SK-N-SH (cell line): ENCODE results near the gene PRKD2. TPM values are rescaled to one million over a fixed set of nuclear protein-coding genes. Genes with fewer than 3 reads are reported as not detected.
A peak's percentile ranks its signal among the peaks of the same experiment; 100 is the strongest.

Experiments
- CTCF ChIA-PET: fragments of 300-600, 350-600 bp; formaldehyde crosslinking; extraction: SDS; loops from one replicate; lab custom pipeline; 2021; lab: Yijun Ruan, JAX
- POLR2A ChIA-PET: fragments of 350-600 bp; sonication (Branson Sonifier 250); formaldehyde crosslinking; extraction: SDS; loops from one replicate; lab custom pipeline; 2020; ENCODE audit warnings: antibody characterized with exemption, inconsistent platforms; lab: Yijun Ruan, JAX
- DNase-seq: peaks from one replicate; pipeline ENCODE4 v3.0.0; 2012
- H2AFZ ChIP-seq: fragments of 200-600 bp; sonication (generic); 2 replicates; pipeline ENCODE4 v1.8.1; 2016; ENCODE audit warnings: antibody characterized with exemption, mild to moderate bottlenecking, low read depth
- H3F3A ChIP-seq: fragments of 200-600 bp; sonication (generic); replicated peaks from 2 replicates; pipeline ENCODE3; 2016; ENCODE audit warnings: antibody characterized with exemption, mild to moderate bottlenecking; ENCODE audit not compliant: insufficient read depth
- H3K27ac ChIP-seq, 2 experiments: fragments of 200-500 bp in 1 of 2; fragments of 200-600 bp in 1 of 2; sonication (Bioruptor generic) in 1 of 2; sonication (generic), shearing (Covaris generic) in 1 of 2; 2 replicates each; pipeline versions ENCODE4 v1.5.1 to v1.6.1; 2014 to 2016; ENCODE audit warnings: low read depth in 2 of 2, inconsistent platforms in 1 of 2, low read length in 1 of 2, mild to moderate bottlenecking in 1 of 2, mixed read lengths in 1 of 2
- H3K27me3 ChIP-seq: fragments of 200-600 bp; sonication (generic), shearing (Covaris generic); 2 replicates; pipeline ENCODE4 v1.6.1; 2016; ENCODE audit warnings: mixed run types; ENCODE audit not compliant: insufficient read depth
- H3K36me3 ChIP-seq, 2 experiments: fragments of 200-500 bp in 1 of 2; fragments of 200-600 bp in 1 of 2; sonication (Bioruptor generic) in 1 of 2; sonication (generic) in 1 of 2; replicated peaks in 1 of 2; 2 replicates each; pipeline versions ENCODE3 to v1.5.1; 2014 to 2016; ENCODE audit warnings: low read length in 1 of 2, mild to moderate bottlenecking in 1 of 2; ENCODE audit not compliant: insufficient read depth in 2 of 2, control insufficient read depth in 1 of 2
- H3K4me1 ChIP-seq, 2 experiments: fragments of 200-500 bp in 1 of 2; fragments of 200-600 bp in 1 of 2; sonication (Bioruptor generic) in 1 of 2; sonication (generic), shearing (Covaris generic) in 1 of 2; 2 replicates each; pipeline versions ENCODE4 v1.5.1 to v1.6.1; 2014 to 2016; ENCODE audit warnings: low read depth in 1 of 2, low read length in 1 of 2, mixed run types in 1 of 2; ENCODE audit not compliant: insufficient read depth in 2 of 2, control insufficient read depth in 1 of 2
- H3K4me2 ChIP-seq: fragments of 200-600 bp; sonication (generic), shearing (Covaris generic); 2 replicates; pipeline ENCODE4 v1.6.1; 2017; ENCODE audit warnings: mixed run types
- H3K4me3 ChIP-seq, 2 experiments: fragments of 200-500 bp in 1 of 2; fragments of 200-600 bp in 1 of 2; sonication (Bioruptor generic) in 1 of 2; sonication (generic), shearing (Covaris generic) in 1 of 2; 2 replicates each; pipeline versions ENCODE4 v1.5.1 to v1.8.1; 2014 to 2016; ENCODE audit warnings: low read depth in 2 of 2, inconsistent platforms in 1 of 2, low read length in 1 of 2, mild to moderate bottlenecking in 1 of 2, mixed read lengths in 1 of 2, moderate library complexity in 1 of 2
- H3K79me2 ChIP-seq: fragments of 200-600 bp; sonication (generic); 2 replicates; pipeline ENCODE4 v1.8.1; 2017; ENCODE audit warnings: mild to moderate bottlenecking; ENCODE audit not compliant: insufficient read depth
- H3K9ac ChIP-seq: fragments of 200-600 bp; sonication (generic); 2 replicates; pipeline ENCODE4 v1.6.1; 2017; ENCODE audit warnings: mixed run types
- H3K9me2 ChIP-seq: fragments of 200-600 bp; sonication (generic); 2 replicates; pipeline ENCODE4 v1.6.1; 2017; ENCODE audit warnings: mixed run types
- H3K9me3 ChIP-seq: fragments of 200-600 bp; sonication (generic); 2 replicates; pipeline ENCODE4 v1.6.1; 2017; ENCODE audit warnings: mixed run types, mild to moderate bottlenecking, moderate library complexity
- H4K20me1 ChIP-seq: fragments of 200-600 bp; sonication (generic); 2 replicates; pipeline ENCODE4 v1.6.1; 2017; ENCODE audit warnings: mild to moderate bottlenecking, mixed run types; ENCODE audit not compliant: insufficient read depth
- CHD2 ChIP-seq: fragments of 150-350 bp; IDR thresholded peaks from 2 replicates; pipeline ENCODE4 v1.6.1; 2018; ENCODE audit warnings: low read length; ENCODE audit not compliant: partially characterized antibody
- CTCF ChIP-seq: fragments of 200-600 bp; sonication (generic); IDR thresholded peaks from 2 replicates; pipeline ENCODE4 v1.6.1; 2017; ENCODE audit warnings: antibody characterized with exemption, mild to moderate bottlenecking, moderate library complexity
- ELF1 ChIP-seq: IDR thresholded peaks from 2 replicates; pipeline ENCODE4 v1.4.0; 2012
- EP300 ChIP-seq, 2 experiments: IDR thresholded peaks; 2 replicates each; pipeline versions ENCODE4 v1.4.0 to v1.6.1; 2012; ENCODE audit warnings: borderline replicate concordance in 1 of 2, low read depth in 1 of 2, low read length in 1 of 2
- EZH2phosphoT487 ChIP-seq: fragments of 200-600 bp; sonication (generic); IDR thresholded peaks from 2 replicates; pipeline ENCODE4 v1.6.1; 2017; ENCODE audit warnings: low read depth, mixed run types, mild to moderate bottlenecking, antibody characterized with exemption, moderate library complexity, borderline replicate concordance
- FOSL2 ChIP-seq: IDR thresholded peaks from 2 replicates; pipeline ENCODE4 v1.4.0; 2012; ENCODE audit warnings: low read depth, mild to moderate bottlenecking, moderate library complexity, borderline replicate concordance
- FOXJ3 ChIP-seq: sonication (generic); formaldehyde crosslinking; IDR thresholded peaks from 2 replicates; pipeline ENCODE4 v1.5.1; 2020; ENCODE audit warnings: mild to moderate bottlenecking, missing genetic modification reagents
- GATA2 ChIP-seq: sonication (generic); formaldehyde crosslinking; IDR thresholded peaks from 2 replicates; pipeline ENCODE4 v1.5.0; 2020; ENCODE audit warnings: mild to moderate bottlenecking, missing genetic modification reagents
- IRF3 ChIP-seq: fragments of 150-350 bp; IDR thresholded peaks from 2 replicates; pipeline ENCODE4 v1.6.1; 2016; ENCODE audit warnings: mild to moderate bottlenecking, low read depth, low read length
- JUND ChIP-seq: IDR thresholded peaks from 2 replicates; pipeline ENCODE4 v1.4.0; 2012
- MEF2A ChIP-seq: IDR thresholded peaks from 2 replicates; pipeline ENCODE4 v1.4.0; 2012; ENCODE audit warnings: low read depth, borderline replicate concordance
- NRF1 ChIP-seq: IDR thresholded peaks from 2 replicates; pipeline ENCODE4 v1.6.1; 2012; ENCODE audit warnings: low read depth, mild to moderate bottlenecking, low read length
- POLR2AphosphoS5 ChIP-seq: IDR thresholded peaks from 2 replicates; pipeline ENCODE4 v1.6.1; 2012; ENCODE audit warnings: low read depth, low read length
- RCOR1 ChIP-seq: fragments of 150-350 bp; IDR thresholded peaks from 2 replicates; pipeline ENCODE4 v1.6.1; 2017; ENCODE audit warnings: antibody characterized with exemption, low read length
- REST ChIP-seq: IDR thresholded peaks from 2 replicates; pipeline ENCODE4 v1.6.1; 2012; ENCODE audit warnings: mild to moderate bottlenecking, low read depth, low read length, moderate library complexity
- RXRA ChIP-seq: IDR thresholded peaks from 2 replicates; pipeline ENCODE4 v1.4.0; 2012; ENCODE audit warnings: low read depth, mild to moderate bottlenecking, borderline replicate concordance
- SIN3A ChIP-seq: IDR thresholded peaks from 2 replicates; pipeline ENCODE4 v1.6.1; 2012; ENCODE audit warnings: low read depth, mild to moderate bottlenecking, low read length, moderate library complexity, borderline replicate concordance
- TAF1 ChIP-seq: IDR thresholded peaks from 2 replicates; pipeline ENCODE4 v1.6.1; 2012; ENCODE audit warnings: low read depth, mild to moderate bottlenecking, low read length, moderate library complexity, borderline replicate concordance
- TCF12 ChIP-seq: IDR thresholded peaks from 2 replicates; pipeline ENCODE4 v1.4.0; 2012
- USF1 ChIP-seq: IDR thresholded peaks from 2 replicates; pipeline ENCODE4 v1.4.0; 2012; ENCODE audit warnings: low read depth, borderline replicate concordance
- YY1 ChIP-seq: IDR thresholded peaks from 2 replicates; pipeline ENCODE4 v1.4.0; 2012; ENCODE audit warnings: low read depth, mild to moderate bottlenecking
- ZBTB33 ChIP-seq: IDR thresholded peaks from 2 replicates; pipeline ENCODE4 v1.4.0; 2012; ENCODE audit warnings: low read depth, borderline replicate concordance
- WGBS: methylation state at CpG from one replicate; pipeline ENCODE4 v1.1.6; 2017; ENCODE audit warnings: low lambda C conversion rate; 5-methylcytosine and 5-hydroxymethylcytosine counted together
- polyA plus RNA-seq, 3 experiments: library from polyadenylated mRNA; depleted of rRNA; stranded (reverse); fragments of >200 nt; gene quantifications; 2 replicates each; pipeline ENCODE4 v1.2.3, GENCODE V29; 2012

The PRKD2 gene
- polyA plus RNA-seq, 1 of the 3 experiments (the other 2 are of a cell fraction) = 21.4 TPM

- Histone ChIP-seq H3K27me3 (no peaks in the 10 kb centered on the region), H3K4me3 (peak within 1 kb of the TSS; percentile 69 to 88), H2AFZ (peak within 1 kb of the TSS; percentile 84), H3K36me3 (peaks cover 0 to 3% of the 10 kb centered on the region in 2 experiments), H4K20me1 (peaks cover 5% of the 10 kb centered on the region; the same call in 1 of the 2 replicates), H3K4me1 (peaks cover 0 to 18% of the 10 kb centered on the region in 2 experiments; a peak in 1 of 4 replicates), H3K4me2 (peak within 1 kb of the TSS; percentile 90), H3K27ac (peak within 1 kb of the TSS; percentile 52 to 84; a peak in 3 of 4 replicates), H3K9me3 (no peaks in the 10 kb centered on the region), H3K9me2 (no peaks in the 10 kb centered on the region), H3K79me2 (no peaks in the 10 kb centered on the region; the same call in 1 of the 2 replicates), H3F3A (peaks cover 17% of the 10 kb centered on the region), H3K9ac (peak within 1 kb of the TSS; percentile 56; the same call in 1 of the 2 replicates)
- CTCF ChIA-PET = interaction anchor here (0.5 to 9.5 kb wide), 33 partner anchors 9 to 179 kb away, joined by 3 to 471 read pairs (median 6); partner anchors contain the start of genes CALM3, GNG8 and PTGIR
- peak; percentile 96 for DNase-seq
- POLR2A ChIA-PET = interaction anchor here (0.9 to 4.0 kb wide), 7 partner anchors 26 to 60 kb away, joined by 4 to 31 read pairs (median 12); partner anchors contain the start of genes CALM3 and GNG8
- 3% methylated on average over 20 of the region's 61 CpGs for WGBS
- TF ChIP-seq EZH2phosphoT487 (no peak), JUND (no peak), GATA2 (CRISPR knock-in tag) (no peak), EP300 (IDR thresholded peaks at IDR 0.05; ENCODE audit: borderline replicate concordance in 1 of 2, low read depth in 1 of 2, low read length in 1 of 2) (no peak), CHD2 (peak; percentile 12), POLR2AphosphoS5 (no peak), USF1 (peak; percentile 86), RXRA (no peak), YY1 (no peak), FOSL2 (no peak), MEF2A (peak; percentile 70; the same call in 1 of the 2 replicates), TAF1 (no peak), REST (no peak), SIN3A (no peak), NRF1 (peak; percentile 66), ELF1 (no peak), FOXJ3 (CRISPR knock-in tag) (no peak), TCF12 (no peak), RCOR1 (no peak), ZBTB33 (no peak), IRF3 (peak; percentile 44; the same call in 1 of the 2 replicates), CTCF (no peak)
Observed at GRCh38 chr19:46661020-46661731, 55.7 kb downstream of the PRKD2 start, which contains the start of gene DACT3. Gene DACT3, minus strand, starts transcription at chr19:46661182. Its CDS starts 118 bp downstream, at chr19:46661064.
